Ovary (tissue), 3 donors: ENCODE measurements around the gene SLC19A1.

Experiments
- CTCF ChIP-seq, 3 donors: fragments of 450-650 bp in 2 of 3; fragments of 200-600 bp in 1 of 3; IDR thresholded peaks; one replicate each; pipeline versions ENCODE4 v1.5.1 to v1.8.0; 2016 to 2022; ENCODE audit warnings: antibody characterized with exemption in 3 of 3, mild to moderate bottlenecking in 1 of 3
- EP300 ChIP-seq: sonication (generic); formaldehyde crosslinking; IDR thresholded peaks from one replicate; pipeline ENCODE4 v1.6.1; 2017; ENCODE audit warnings: antibody characterized with exemption
- POLR2A ChIP-seq: fragments of 450-650 bp; IDR thresholded peaks from one replicate; pipeline ENCODE4 v1.6.1; 2017; ENCODE audit warnings: antibody characterized with exemption, mild to moderate bottlenecking, moderate library complexity
- donor health status: DM: no; HTN: no; CAD: no.

GRCh38 chr21:45510466-45510955 is 31.7 kb downstream of the SLC19A1 start:
- TF ChIP-seq EP300 (no peak), CTCF (IDR thresholded peaks at IDR 0.05) (no peak), POLR2A (no peak)
